HL-60 (cell line): ENCODE results near the gene ARTN.

Experiments
- DNase-seq, 2 experiments: peaks; one replicate each; pipeline ENCODE4 v3.0.0-alpha.2; 2010 to 2020; ENCODE audit warnings: low read depth in 1 of 2, low spot score in 1 of 2
- H3K27ac ChIP-seq: fragments of 250-450 bp; sonication (Bioruptor Pico); replicated peaks from 2 replicates; pipeline ENCODE4 v1.5.1; 2020; ENCODE audit warnings: mild to moderate bottlenecking, moderate library complexity
- H3K27me3 ChIP-seq: fragments of 250-450 bp; sonication (Bioruptor Pico); 2 replicates; pipeline ENCODE4 v1.5.1; 2021; ENCODE audit warnings: mild to moderate bottlenecking, moderate library complexity; ENCODE audit not compliant: insufficient read depth, poor library complexity, severe bottlenecking
- H3K4me3 ChIP-seq: replicated peaks from 2 replicates; pipeline ENCODE4 v1.5.1; 2011; ENCODE audit warnings: mild to moderate bottlenecking, control low read depth, low read length; ENCODE audit not compliant: insufficient read depth
- CTCF ChIP-seq: IDR thresholded peaks from one replicate; pipeline ENCODE4 v1.5.1; 2011; ENCODE audit warnings: low read length, control low read depth, inconsistent platforms; ENCODE audit not compliant: insufficient read depth
- GABPA ChIP-seq: IDR thresholded peaks from 2 replicates; pipeline ENCODE4 v1.6.1; 2012; ENCODE audit warnings: low read depth
- POLR2AphosphoS5 ChIP-seq: IDR thresholded peaks from 2 replicates; pipeline ENCODE4 v1.6.1; 2012; ENCODE audit warnings: low read depth
- REST ChIP-seq: IDR thresholded peaks from 2 replicates; pipeline ENCODE4 v1.6.1; 2012; ENCODE audit warnings: low read depth; ENCODE audit not compliant: insufficient replicate concordance
- SPI1 ChIP-seq: IDR thresholded peaks from 2 replicates; pipeline ENCODE4 v1.6.1; 2012; ENCODE audit warnings: low read depth, mild to moderate bottlenecking, borderline replicate concordance

Gene ARTN

GRCh38 chr1:43910343-43910742 lies 23.3 kb upstream of the ARTN start:
- TF ChIP-seq REST = no peak
- Histone ChIP-seq H3K27me3 (no peaks in the 10 kb centered on the region), H3K4me3 (no peak overlapping the region), H3K27ac (no peak overlapping the region)
- DNase-seq = no peak

- TF ChIP-seq GABPA (no peak), REST (no peak), POLR2AphosphoS5 (no peak), SPI1 (no peak), CTCF (no peak)
- DNase-seq = no peak
- H3K27ac ChIP-seq = no peak overlapping the region
These were observed 21.0 kb upstream of the ARTN start for GRCh38 chr1:43912607-43913006.

GRCh38 chr1:43913051-43913501 lies 20.5 kb upstream of the ARTN start:
- TF ChIP-seq SPI1 = no peak
- TF ChIP-seq GABPA = no peak
- no peak for TF ChIP-seq POLR2AphosphoS5
- no peak for TF ChIP-seq REST
- TF ChIP-seq CTCF = no peak

More at GRCh38 chr1:43912607-43913006, 21.0 kb upstream of the ARTN start:
- Histone ChIP-seq H3K27me3 (no peaks in the 10 kb centered on the region), H3K4me3 (no peak overlapping the region)

More at GRCh38 chr1:43913051-43913501, 20.5 kb upstream of the ARTN start:
- H3K4me3 ChIP-seq = no peak overlapping the region
- no peak overlapping the region for H3K27ac ChIP-seq
- no peak for DNase-seq
- no peaks in the 10 kb centered on the region for H3K27me3 ChIP-seq
